Osteocyte (in vitro differentiated cells): Measurements from ENCODE around the gene S100Z. TPM values are rescaled to one million over a fixed set of nuclear protein-coding genes. Genes with fewer than 3 reads are reported as not detected.

ENCODE experiments used
- DNase-seq: peaks from one replicate; pipeline ENCODE4 v3.0.0; 2021; ENCODE audit warnings: mixed read lengths; ENCODE audit not compliant: unreplicated experiment; ENCODE audit errors: extremely low spot score
- H3K27ac Mint-ChIP-seq: one replicate; pipeline ENCODE4 v1.8.0; 2021; ENCODE audit warnings: mild to moderate bottlenecking, mixed read lengths; ENCODE audit not compliant: unreplicated experiment
- H3K27me3 Mint-ChIP-seq: one replicate; pipeline ENCODE4 v1.8.0; 2021; ENCODE audit warnings: mixed read lengths; ENCODE audit not compliant: unreplicated experiment
- H3K36me3 Mint-ChIP-seq: one replicate; pipeline ENCODE4 v1.8.0; 2021; ENCODE audit warnings: mixed read lengths; ENCODE audit not compliant: unreplicated experiment
- H3K4me1 Mint-ChIP-seq: one replicate; pipeline ENCODE4 v1.8.0; 2021; ENCODE audit warnings: mixed read lengths; ENCODE audit not compliant: unreplicated experiment
- H3K4me3 Mint-ChIP-seq: one replicate; pipeline ENCODE4 v1.8.0; 2021; ENCODE audit warnings: mild to moderate bottlenecking, moderate library complexity, mixed read lengths; ENCODE audit not compliant: unreplicated experiment
- H3K9me3 Mint-ChIP-seq: one replicate; pipeline ENCODE4 v1.8.0; 2021; ENCODE audit warnings: mixed read lengths; ENCODE audit not compliant: unreplicated experiment
- total RNA-seq: library from RNA; stranded (reverse); gene quantifications from 2 replicates; pipeline ENCODE4 v1.2.1, GENCODE V29; 2021
- TF ChIP-seq, protein P1 (sequence below): fragments of 200-600 bp; sonication (generic); IDR thresholded peaks from 2 replicates; pipeline ENCODE4 v1.5.0; 2021; ENCODE audit warnings: antibody characterized with exemption, mild to moderate bottlenecking, moderate library complexity

Gene S100Z
- total RNA-seq, 1 donor from 2014 or later: not detected

DNA sequence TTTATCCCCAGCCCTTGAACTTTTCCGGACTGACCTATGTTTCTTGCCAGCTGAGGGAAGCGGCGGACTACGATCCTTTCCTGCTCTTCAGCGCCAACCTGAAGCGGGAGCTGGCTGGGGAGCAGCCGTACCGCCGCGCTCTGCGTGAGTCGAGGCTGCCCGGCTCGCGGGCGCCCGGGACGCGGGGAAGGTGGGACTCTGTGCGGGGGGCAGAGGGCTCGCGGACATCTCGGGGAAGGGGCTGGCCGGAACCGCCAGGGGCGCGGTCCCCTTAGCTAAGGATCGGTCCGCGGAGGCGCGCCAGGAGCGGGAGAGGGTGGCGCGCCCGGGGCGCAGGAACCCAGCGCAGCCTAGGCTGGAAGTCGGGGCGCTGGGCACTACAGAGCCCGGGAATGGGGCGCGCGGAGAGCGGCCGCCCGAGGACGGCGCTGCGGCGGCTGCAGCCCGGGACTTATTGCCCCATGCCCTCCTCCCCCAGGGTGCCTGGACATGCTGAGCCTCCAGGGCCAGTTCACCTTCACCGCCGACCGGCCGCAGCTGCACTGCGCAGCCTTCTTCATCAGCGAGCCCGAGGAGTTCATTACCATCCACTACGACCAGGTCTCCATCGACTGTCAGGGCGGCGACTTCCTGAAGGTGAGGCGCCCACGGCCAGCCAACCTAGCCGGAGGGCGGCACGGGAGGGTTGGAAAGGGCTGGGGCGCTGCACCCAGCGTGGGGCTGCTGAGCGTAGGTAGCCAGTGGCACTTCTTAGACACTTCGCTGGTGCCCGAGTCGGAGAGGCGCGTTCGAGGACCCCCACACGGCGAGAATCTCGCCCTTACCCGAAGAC lies 104.0 kb downstream of the S100Z start:
- Mint-ChIP-seq H3K36me3 (peaks cover 2% of the 10 kb centered on the region), H3K27ac (no peak overlapping the region), H3K27me3 (peaks cover 7% of the 10 kb centered on the region), H3K9me3 (no peaks in the 10 kb centered on the region), H3K4me3 (peak overlapping the region; percentile 76), H3K4me1 (peaks cover 28% of the 10 kb centered on the region)
- TF ChIP-seq, protein P1, sequence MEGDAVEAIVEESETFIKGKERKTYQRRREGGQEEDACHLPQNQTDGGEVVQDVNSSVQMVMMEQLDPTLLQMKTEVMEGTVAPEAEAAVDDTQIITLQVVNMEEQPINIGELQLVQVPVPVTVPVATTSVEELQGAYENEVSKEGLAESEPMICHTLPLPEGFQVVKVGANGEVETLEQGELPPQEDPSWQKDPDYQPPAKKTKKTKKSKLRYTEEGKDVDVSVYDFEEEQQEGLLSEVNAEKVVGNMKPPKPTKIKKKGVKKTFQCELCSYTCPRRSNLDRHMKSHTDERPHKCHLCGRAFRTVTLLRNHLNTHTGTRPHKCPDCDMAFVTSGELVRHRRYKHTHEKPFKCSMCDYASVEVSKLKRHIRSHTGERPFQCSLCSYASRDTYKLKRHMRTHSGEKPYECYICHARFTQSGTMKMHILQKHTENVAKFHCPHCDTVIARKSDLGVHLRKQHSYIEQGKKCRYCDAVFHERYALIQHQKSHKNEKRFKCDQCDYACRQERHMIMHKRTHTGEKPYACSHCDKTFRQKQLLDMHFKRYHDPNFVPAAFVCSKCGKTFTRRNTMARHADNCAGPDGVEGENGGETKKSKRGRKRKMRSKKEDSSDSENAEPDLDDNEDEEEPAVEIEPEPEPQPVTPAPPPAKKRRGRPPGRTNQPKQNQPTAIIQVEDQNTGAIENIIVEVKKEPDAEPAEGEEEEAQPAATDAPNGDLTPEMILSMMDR: peak; percentile 22
- no peak for DNase-seq

DNA sequence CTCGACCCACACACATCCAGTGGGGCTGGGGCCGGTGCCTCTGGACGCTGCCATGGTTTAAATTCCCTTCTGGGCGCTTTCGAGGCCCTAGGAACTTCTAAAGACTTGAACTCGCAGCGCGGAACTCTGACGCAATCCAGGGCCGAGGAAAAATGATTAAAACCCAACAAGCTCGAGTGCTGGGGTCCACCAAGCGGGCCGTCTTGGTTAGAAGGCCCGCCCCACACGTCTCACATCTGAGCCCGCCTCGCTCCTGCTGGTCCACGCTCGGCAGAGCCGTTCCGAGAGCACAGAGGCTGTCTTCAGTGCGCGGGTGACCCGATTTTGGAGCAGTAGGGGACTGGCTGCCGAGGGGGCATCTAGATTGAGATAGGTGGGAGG lies 104.6 kb downstream of the S100Z start:
- peaks cover 34% of the 10 kb centered on the region for H3K4me1 Mint-ChIP-seq
- no peak for DNase-seq
- peak overlapping the region; percentile 76 for H3K4me3 Mint-ChIP-seq
- peaks cover 7% of the 10 kb centered on the region for H3K27me3 Mint-ChIP-seq
- TF ChIP-seq, protein P1: no peak
- no peaks in the 10 kb centered on the region for H3K9me3 Mint-ChIP-seq
- H3K36me3 Mint-ChIP-seq: peaks cover 2% of the 10 kb centered on the region
- no peak overlapping the region for H3K27ac Mint-ChIP-seq

DNA sequence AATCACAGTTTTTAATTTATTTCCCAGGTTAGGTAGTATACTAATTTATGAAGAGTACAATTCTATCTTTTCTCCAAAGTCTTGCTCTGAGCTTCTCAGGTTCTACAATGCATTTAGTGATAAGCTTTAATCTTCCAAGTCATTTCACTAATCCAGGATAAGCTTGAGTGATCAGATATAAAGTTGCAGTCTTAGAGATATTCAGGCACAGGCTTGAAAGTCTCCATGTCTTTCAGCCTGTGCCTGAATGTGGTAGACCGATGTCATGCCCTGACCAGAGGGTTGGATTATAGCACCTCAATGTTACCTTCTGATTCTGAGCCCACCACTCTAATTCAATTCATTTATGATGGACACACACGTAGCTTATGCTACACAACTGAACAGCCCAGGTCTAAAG lies 106.2 kb downstream of the S100Z start:
- no peak overlapping the region for H3K4me3 Mint-ChIP-seq

DNA sequence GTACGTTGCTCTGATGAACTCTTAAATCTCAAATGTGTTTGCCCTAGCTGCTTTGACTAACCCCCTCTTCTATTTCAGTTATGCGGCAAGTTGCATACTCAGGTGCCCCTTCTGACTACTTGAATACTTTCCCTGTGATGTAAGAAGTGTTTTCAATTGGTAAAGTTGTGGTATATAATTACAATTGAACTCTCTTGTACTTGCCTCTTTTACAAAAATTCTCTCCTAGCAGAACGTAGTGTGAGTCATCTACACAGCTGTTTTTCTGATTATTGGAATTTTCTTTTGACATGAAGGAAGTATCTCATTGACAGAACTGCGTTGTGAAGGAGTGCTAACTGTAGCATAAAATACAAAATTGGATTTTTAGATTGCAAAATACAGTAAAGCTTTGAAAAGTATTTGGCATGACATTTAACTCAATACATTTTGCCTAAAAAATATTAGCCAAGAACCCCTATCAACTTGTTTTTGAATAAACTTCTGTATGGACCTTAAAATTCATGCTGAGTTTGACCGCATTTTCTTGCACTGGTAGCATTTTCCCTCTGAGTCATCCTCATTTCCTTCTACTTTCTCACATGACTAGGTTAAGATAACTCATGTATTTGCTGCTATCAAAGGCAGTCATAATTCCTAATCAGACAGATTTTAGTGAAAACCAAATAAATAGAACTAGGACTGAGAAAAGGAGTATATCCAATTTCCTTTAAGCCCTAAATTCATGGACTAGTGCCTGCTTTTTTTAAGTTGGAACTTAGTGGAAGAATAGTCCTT lies 109.4 kb downstream of the S100Z start:
- H3K4me1 Mint-ChIP-seq: peaks cover 41% of the 10 kb centered on the region
- DNase-seq: no peak
- TF ChIP-seq, protein P1: no peak
- H3K27ac Mint-ChIP-seq: peak overlapping the region; percentile 78
- H3K9me3 Mint-ChIP-seq: no peaks in the 10 kb centered on the region
- H3K27me3 Mint-ChIP-seq: no peaks in the 10 kb centered on the region
- H3K4me3 Mint-ChIP-seq: peak overlapping the region; percentile 8
- peaks cover 2% of the 10 kb centered on the region for H3K36me3 Mint-ChIP-seq

More for the DNA sequence above, 106.2 kb downstream of the S100Z start:
- peaks cover 45% of the 10 kb centered on the region for H3K4me1 Mint-ChIP-seq
- TF ChIP-seq, protein P1: no peak
- no peak for DNase-seq
- peaks cover 7% of the 10 kb centered on the region for H3K27me3 Mint-ChIP-seq
- no peaks in the 10 kb centered on the region for H3K9me3 Mint-ChIP-seq
- no peak overlapping the region for H3K27ac Mint-ChIP-seq
- peaks cover 2% of the 10 kb centered on the region for H3K36me3 Mint-ChIP-seq
